BJ (cell line): Measurements from ENCODE around the gene FGFR3. TPM values are rescaled to one million over a fixed set of nuclear protein-coding genes. Genes with fewer than 3 reads are reported as not detected.

Source experiments
- CTCF ChIA-PET: fragments of 350-600 bp; formaldehyde crosslinking; extraction: SDS; loops from one replicate; lab custom pipeline; 2021; ENCODE audit warnings: antibody characterized with exemption, inconsistent platforms; lab: Yijun Ruan, JAX
- POLR2A ChIA-PET: fragments of 300-600 bp; sonication (Branson Sonifier 250); formaldehyde crosslinking; extraction: SDS; loops from one replicate; lab custom pipeline; 2021; ENCODE audit warnings: antibody characterized with exemption; lab: Charles Lee
- DNase-seq: peaks from one replicate; pipeline ENCODE4 v3.0.0-alpha.2; 2011; ENCODE audit warnings: low read depth
- H3K27me3 ChIP-seq: 2 replicates; pipeline ENCODE4 v1.6.0; 2011; ENCODE audit warnings: low read length; ENCODE audit not compliant: control insufficient read depth, insufficient read depth
- H3K36me3 ChIP-seq: 2 replicates; pipeline ENCODE4 v1.5.1; 2011; ENCODE audit warnings: low read length; ENCODE audit not compliant: control insufficient read depth, insufficient read depth
- H3K4me3 ChIP-seq: 2 replicates; pipeline ENCODE4 v1.5.1; 2011; ENCODE audit warnings: low read depth, mild to moderate bottlenecking, control low read depth, low read length
- polyA plus RNA-seq: library from polyadenylated mRNA; depleted of rRNA; stranded (reverse); fragments of >200 nt; gene quantifications from 2 replicates; pipeline ENCODE4 v1.2.3, GENCODE V29; 2011
- TF ChIP-seq, protein P1 (sequence below): IDR thresholded peaks from 2 replicates; pipeline ENCODE4 v1.5.1; 2011; ENCODE audit warnings: low read depth, mild to moderate bottlenecking, control low read depth, inconsistent platforms, low read length, moderate library complexity; ENCODE audit not compliant: insufficient read depth

The FGFR3 gene
- polyA plus RNA-seq, 1 experiment: 1.0 TPM

DNA sequence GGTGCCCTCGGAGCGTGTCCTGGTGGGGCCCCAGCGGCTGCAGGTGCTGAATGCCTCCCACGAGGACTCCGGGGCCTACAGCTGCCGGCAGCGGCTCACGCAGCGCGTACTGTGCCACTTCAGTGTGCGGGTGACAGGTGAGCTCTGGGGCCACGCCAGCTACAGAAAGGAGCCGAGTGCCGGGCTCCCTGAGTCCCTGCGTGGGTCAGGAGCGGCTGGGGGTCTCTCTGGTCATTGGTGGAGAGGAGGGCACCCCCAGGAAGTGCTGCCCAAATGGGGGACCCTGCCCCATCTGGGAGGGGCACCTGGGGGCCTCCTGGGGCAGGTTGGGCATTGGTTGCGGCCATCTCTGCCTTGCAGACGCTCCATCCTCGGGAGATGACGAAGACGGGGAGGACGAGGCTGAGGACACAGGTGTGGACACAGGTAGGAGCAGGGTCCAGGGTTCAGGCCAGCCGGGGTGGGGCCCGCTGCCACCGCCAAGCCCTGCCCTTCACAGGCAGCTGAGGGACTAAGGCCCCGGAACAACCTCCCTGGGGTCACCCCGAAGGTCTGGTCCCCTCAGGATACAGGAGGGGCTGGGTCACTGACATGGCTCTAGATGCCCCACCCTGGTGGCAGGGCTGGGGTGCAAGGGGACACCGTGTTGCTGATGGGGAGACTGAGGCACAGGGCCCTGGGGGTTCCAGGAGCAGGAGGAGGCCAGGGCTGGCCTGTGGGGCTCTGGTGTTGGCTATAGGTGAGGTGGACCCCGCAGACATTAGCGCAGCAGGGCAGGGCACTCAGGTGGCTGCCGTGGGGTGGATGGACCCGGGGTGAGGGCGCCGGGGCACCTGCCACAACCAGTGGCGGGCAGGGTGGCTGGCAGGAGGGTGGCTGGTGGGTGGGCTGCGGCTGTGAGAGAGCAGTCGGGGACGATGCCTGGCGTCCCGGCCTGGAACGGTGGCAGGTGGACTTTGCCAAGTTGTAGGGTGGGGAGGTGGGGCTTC lies 6.6 kb downstream of the FGFR3 start:
- Histone ChIP-seq H3K4me3 (no peak overlapping the region), H3K27me3 (peaks cover 11% of the 10 kb centered on the region), H3K36me3 (no peaks in the 10 kb centered on the region)
- POLR2A ChIA-PET: no interaction called here
- TF ChIP-seq, protein P1, sequence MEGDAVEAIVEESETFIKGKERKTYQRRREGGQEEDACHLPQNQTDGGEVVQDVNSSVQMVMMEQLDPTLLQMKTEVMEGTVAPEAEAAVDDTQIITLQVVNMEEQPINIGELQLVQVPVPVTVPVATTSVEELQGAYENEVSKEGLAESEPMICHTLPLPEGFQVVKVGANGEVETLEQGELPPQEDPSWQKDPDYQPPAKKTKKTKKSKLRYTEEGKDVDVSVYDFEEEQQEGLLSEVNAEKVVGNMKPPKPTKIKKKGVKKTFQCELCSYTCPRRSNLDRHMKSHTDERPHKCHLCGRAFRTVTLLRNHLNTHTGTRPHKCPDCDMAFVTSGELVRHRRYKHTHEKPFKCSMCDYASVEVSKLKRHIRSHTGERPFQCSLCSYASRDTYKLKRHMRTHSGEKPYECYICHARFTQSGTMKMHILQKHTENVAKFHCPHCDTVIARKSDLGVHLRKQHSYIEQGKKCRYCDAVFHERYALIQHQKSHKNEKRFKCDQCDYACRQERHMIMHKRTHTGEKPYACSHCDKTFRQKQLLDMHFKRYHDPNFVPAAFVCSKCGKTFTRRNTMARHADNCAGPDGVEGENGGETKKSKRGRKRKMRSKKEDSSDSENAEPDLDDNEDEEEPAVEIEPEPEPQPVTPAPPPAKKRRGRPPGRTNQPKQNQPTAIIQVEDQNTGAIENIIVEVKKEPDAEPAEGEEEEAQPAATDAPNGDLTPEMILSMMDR: no peak
- no peak for DNase-seq
- CTCF ChIA-PET: interaction anchor here (1.2 to 2.0 kb wide), 3 partner anchors 10 to 53 kb away, joined by 4 to 15 read pairs (median 4); no protein-coding TSS in a partner anchor

DNA sequence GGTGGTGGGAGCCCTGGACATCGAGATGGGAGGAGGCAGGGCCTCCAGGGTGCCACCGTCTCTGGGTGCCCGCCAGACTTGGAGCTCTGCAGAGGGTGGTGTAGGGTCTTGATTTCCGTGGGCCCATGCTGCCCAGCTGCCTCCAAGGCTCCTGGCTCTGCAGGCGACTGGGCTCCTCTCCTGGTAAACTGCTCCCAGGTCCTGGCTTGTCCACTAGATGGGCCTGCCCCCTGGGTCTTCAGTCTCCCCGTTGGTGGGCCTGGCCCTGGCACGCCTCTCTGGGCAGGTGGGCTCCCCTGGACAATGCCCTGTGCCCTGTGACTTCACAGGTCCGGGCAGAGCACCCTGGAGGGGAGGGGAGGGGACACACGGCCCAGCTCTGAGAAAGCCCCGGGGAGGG lies 7.7 kb downstream of the FGFR3 start:
- CTCF ChIA-PET: interaction anchor here (1.0 to 1.9 kb wide), 2 partner anchors 9 to 52 kb away, joined by 4 to 15 read pairs; no protein-coding TSS in a partner anchor
- POLR2A ChIA-PET: no interaction called here
- no peak for DNase-seq

DNA sequence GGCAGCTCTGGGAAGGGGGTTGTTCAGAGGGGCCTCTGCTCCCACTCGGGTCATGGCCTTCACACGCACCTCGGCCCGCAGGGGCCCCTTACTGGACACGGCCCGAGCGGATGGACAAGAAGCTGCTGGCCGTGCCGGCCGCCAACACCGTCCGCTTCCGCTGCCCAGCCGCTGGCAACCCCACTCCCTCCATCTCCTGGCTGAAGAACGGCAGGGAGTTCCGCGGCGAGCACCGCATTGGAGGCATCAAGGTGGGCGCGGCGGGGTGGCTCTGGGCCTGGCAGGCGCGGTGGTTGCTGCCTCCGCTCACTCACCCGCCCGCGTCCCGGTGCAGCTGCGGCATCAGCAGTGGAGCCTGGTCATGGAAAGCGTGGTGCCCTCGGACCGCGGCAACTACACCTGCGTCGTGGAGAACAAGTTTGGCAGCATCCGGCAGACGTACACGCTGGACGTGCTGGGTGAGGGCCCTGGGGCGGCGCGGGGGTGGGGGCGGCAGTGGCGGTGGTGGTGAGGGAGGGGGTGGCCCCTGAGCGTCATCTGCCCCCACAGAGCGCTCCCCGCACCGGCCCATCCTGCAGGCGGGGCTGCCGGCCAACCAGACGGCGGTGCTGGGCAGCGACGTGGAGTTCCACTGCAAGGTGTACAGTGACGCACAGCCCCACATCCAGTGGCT lies 8.3 kb downstream of the FGFR3 start:
- POLR2A ChIA-PET: no interaction called here
- H3K36me3 ChIP-seq: no peaks in the 10 kb centered on the region
- H3K27me3 ChIP-seq: peaks cover under 1% of the 10 kb centered on the region; the same call in 1 of the 2 replicates
- H3K4me3 ChIP-seq: no peak overlapping the region
- no peak for DNase-seq
- CTCF ChIA-PET: interaction anchor here (1.0 to 1.9 kb wide), 3 partner anchors 9 to 53 kb away, joined by 3 to 15 read pairs (median 4); no protein-coding TSS in a partner anchor
- TF ChIP-seq, protein P1: no peak

More for the DNA sequence above, 7.7 kb downstream of the FGFR3 start:
- TF ChIP-seq, protein P1: no peak
- Histone ChIP-seq H3K27me3 (peaks cover 5% of the 10 kb centered on the region), H3K4me3 (no peak overlapping the region), H3K36me3 (no peaks in the 10 kb centered on the region)

DNA sequence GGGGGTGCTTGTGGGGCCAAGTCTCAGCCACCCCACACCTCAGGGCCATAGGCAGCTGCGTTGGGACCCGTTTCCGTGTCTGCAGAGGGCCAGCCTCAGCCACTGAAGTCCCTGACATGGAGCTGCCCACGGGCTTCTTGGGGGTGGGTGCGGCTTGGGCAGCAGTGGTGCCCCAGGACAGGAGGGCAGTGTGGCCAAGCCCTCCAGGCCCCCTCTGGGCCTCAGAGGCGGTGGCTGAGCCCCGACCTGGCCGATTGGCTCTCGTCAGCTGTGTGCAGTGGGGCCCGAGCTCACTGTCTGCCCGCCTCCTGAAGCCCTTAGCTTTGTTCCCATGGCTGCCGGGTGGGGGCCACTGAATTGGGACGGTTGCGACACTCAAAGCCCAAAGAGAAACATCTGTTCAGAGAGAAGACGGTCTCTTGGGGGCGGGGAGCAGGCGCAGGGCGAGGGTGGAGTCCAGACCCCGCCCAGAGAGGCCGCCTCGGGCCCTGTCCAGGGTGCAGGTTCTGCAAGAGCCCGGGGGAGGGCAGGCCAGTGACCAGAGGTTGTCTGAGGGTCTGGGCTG lies 9.1 kb downstream of the FGFR3 start:
- POLR2A ChIA-PET: interaction anchor here (0.6 kb wide), 1 partner anchor 20 kb away, joined by 3 read pairs; no protein-coding TSS in a partner anchor
- CTCF ChIA-PET: interaction anchor here (1.2 kb wide), 1 partner anchor 54 kb away, joined by 3 read pairs; no protein-coding TSS in a partner anchor
- Histone ChIP-seq H3K27me3 (no peaks in the 10 kb centered on the region), H3K36me3 (no peaks in the 10 kb centered on the region), H3K4me3 (no peak overlapping the region)
- TF ChIP-seq, protein P1: no peak
- peak; percentile 6 for DNase-seq
